Iris pigment epithelial cell (primary cell): Measurements from ENCODE around the gene KREMEN1.

Experiments
- DNase-seq: peaks from one replicate; pipeline ENCODE4 v3.0.0-alpha.2; 2011; ENCODE audit warnings: low read depth

Gene KREMEN1

DNA sequence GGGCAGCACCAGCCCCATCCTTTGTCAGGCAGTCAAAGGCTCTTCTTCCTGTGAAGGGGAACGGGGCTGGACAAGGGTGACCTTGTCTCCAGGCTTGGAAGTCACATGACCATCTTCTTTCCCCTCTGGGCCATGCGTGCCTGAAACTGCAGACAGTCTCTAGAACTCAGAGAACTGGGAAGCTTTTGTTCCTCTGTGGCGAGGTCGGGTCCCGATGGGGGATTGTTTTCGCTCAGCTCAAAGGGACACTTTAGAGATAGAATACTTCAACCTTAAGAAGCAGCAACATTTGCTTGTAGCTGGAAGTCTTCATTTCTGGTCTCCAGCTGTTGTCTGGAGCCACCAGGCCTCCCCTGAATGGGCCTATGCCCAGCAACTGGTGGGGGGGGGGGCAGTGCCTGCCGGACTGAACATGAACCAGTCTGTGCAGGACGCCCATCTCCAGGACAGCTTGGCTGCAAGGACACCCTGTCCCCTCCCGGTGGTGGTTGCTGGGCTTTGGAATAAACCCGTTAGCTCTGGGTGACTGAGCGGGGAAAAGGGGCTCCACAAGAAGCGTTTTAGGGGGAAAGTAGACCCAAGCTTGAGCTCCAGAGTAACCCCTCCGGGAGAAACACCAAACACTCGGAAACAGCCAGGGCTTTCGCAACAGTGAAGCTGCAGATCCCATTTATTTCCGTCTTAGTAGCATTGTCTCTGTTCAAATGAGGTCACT is 77.2 kb downstream of the KREMEN1 start:
- DNase-seq: no peak

DNA sequence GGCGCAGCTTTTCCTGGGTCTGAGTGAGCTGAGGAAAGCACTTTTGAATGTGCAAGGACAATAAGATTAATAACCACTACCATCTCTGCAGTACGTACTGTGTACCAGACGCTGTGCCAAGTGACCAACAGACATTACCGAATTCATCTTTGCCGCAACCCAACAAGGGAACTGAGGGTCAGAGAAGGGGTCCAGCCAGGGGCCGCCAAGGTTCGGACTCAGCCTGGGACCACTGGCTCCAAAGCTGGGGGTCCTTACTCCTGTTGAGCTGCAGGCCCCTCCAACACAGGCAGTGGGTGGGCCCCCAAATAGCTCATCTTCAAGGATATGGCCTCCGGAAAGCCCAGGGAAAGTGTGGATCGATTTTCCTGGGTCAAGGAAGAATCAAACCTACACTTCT is 77.9 kb downstream of the KREMEN1 start:
- no peak for DNase-seq

- no peak for DNase-seq
Observed at GRCh38 chr22:29151316-29151715, 78.5 kb downstream of the KREMEN1 start.

GRCh38 chr22:29152045-29152953 is 79.5 kb downstream of the KREMEN1 start:
- DNase-seq: no peak

DNA sequence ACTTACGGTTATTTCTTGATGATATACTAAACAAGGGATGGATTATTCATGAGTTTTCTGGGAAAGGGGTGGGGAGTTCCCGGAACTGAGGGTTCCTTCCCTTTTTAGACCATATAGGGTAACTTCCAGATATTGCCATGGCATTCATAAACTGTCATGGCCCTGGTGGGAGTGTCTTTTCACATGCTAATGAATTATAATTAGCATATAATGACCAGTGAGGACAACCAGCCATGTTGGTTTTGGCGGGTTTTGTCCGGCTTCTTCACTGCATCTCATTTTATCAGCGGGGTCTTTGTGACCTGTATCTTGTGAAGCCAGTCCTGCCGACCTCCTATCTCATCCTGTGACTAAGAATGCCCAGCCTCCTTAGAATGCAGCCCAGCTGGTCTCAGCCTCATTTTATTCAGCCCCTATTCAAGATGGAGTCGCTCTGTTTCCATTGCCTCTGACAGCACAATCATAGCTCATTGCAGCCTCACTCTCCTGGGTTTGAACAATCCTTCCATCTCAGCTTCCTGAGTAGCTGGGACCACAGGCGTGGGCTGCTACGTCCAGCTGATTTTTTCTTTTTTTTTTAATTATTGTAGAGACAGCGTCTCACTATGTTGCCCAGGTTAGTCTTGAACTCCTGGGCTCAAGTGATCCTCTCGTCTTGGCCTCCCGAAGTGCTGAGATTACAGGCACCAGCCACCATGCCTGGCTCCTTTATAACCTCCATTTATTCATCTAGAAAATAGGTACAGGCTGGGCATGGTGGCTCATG is 80.3 kb downstream of the KREMEN1 start:
- no peak for DNase-seq

GRCh38 chr22:29154364-29155048 is 81.7 kb downstream of the KREMEN1 start:
- peak; percentile 61 for DNase-seq

DNA sequence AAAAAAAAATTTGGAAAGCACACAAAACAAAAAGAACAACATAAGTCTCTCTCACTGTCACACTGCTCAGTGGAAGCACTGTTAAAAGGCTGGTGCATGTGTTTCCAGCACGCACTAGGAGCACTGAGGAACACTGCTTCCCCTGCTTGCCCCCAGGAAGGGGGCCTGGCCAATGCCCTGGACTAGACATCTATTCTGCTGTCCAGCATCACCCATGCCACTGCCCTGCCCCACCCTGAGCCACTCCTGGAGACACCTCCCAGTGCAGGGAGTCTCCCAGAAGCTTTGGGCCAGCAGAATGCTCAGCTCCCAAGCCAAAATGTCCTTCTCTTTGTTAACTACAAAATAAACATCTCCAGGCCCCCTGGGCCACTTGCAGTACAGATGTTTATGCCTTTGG is 83.1 kb downstream of the KREMEN1 start:
- DNase-seq: no peak

DNA sequence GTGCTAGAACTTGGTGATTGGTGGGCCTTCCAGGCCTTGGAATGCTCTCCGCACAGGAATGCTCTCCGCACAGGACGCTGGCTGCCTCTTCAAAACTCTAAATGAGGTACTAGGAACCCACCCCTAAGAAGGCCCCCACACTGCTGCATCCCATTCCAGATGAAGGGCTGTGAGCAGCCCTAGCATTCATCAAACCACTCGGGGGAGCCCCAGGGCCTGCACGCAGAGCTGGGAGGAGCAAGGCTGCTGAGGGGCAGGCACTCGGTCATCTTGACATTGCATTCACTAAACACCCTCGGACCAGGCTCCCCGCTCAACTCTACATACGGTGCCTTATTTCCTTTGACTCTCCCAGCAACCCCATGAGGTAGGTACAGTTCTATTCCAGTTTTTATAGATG is 83.7 kb downstream of the KREMEN1 start:
- DNase-seq: peak; percentile 26

DNA sequence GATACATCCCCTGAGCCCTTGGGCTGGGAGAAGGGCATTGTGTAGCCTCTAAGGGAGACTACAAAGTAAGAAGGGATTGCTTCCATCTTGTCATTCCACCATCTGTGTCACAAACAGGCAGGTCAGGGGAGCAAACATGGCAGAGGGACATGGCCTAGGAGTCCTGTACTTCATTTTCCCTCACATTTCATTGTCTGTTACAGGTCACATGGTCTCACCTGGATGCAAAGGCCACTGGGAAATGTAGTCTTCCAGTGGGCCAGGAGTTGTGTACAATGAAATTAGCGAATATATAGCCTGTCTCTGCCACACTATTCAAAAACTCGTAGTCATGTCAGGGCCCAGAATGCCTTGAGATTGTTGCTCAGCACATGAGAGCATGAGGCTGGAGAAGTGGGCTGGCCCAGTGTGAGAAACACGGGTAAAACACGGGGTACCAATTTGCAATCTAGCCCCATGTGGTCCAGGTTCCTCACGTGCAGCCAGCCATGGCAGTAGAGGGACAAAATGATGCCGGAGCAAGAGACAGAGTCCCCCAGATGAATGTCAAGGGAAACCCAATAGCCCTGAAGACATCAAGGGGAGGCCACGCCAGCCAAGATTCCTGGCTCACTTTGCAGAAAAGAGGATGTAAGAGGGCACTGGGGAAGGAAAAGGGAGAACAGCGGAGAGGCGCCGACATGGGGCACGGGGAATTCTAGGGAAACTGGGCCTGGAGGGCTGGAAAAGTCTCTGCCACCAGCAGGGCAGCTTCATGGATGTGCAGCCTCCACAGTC is 85.1 kb downstream of the KREMEN1 start:
- DNase-seq: no peak

- no peak for DNase-seq
Observed at GRCh38 chr22:29158546-29158945, 85.7 kb downstream of the KREMEN1 start.

DNA sequence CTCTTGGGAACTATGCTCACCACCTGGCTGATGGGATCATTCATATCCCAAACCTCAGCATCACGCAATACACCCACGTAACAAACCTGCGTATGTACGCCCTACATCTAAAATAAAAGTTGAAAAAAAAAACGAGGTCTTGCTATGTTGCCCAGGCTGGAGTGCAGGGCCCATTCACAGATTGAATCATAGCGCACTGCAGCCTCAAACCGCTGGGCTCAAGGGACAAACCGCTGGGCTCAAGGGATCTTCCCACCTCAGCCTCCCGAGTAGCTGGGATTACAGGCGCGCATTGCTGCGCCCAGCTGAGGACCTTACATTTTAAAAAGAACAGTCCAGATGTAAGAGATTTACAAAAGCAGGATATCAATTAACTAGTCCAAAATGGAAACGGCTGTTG is 91.0 kb downstream of the KREMEN1 start:
- DNase-seq: no peak

DNA sequence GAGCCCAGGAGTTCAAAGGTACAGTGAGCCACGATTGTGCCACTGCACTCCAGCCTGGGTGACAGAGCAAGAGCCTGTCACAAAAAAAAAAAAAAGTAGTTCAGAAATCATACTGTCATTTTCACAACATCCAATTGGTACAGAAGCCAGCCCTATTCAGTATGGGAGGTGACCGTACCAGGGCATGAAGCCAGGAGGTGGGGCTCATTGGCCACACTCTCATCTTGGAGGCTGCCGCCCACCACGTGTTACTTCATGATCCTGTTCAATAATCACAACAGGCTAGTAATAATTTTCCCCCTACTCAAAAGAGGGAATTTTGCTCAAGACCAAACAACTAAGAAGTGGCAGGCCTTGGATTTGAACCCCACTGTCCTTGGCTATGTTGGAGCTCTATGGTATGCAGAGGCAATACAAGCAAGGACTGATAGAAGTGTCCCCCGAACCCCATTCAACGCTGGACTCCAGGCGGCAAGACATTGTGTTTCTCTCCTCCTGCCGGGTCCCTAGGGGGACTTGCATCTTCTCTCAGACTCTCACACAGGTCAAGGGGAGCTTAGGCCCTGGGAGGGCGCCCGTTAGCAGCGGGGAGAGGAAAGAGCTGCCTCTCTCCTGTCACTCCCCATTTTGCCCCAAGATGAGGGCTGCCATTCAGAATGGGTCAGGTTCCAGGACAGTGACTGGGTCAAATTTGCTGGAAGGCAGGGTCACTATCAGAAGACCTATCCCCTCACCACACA is 92.7 kb downstream of the KREMEN1 start:
- DNase-seq: no peak

DNA sequence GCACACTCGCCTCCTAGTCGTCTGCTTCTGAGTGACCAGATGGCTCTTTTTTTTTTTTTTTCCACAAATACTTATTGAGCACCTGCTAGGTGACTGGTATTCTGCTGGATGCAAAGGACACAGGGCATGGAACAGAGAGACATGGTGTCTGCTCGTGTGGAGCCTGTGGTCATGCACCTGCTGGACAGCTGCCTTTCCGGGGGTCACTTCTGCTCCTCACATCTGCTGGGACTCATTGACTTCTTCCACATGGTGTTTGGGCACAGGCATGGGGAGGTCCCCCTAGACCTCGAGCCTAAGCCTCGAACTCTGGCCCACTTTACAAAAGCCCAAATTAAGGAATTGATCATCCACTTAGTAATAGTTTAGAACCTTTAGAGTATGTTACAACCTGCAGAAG is 93.3 kb downstream of the KREMEN1 start:
- DNase-seq: no peak

DNA sequence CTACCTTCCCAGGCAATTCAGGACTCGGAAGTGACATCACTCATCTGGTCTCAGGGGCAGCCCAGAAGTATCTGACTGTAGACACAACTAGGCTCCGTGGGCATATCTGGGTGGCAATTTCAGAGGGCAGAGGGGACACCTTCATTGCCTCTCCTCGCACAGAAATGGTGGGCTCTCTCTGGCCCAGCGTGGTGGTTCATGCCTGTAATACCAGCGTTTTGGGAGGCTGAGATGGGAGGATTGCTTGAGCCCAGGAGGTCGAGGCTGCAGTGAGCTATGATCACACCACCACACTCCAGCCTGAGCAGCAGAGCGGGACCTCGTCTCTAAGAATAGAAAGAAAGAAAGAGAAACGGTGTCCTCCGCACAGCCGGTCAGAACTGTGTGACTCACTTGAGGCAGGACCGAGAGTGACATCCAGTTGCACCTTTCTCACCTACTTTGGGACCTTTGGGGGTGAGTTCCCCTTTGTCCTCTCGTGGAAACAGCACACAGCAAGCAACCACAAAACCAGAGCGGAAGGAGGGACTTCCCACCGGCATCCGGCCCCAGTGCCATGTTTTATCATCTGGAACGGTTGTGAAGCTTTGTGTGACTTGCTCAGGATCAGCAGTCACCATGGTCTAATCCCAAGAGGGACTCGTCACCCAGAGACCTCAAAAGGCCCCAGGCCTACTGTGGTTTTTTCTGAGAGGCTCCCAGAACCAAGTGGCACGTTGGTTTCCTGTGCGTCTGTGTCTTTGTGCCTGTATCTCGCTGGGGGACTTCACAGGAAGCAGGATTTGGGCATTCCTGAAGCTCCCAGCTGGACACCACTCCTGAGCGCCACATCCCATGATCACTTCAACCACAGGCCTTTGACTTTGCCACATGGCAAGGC is 94.4 kb downstream of the KREMEN1 start:
- DNase-seq: no peak

DNA sequence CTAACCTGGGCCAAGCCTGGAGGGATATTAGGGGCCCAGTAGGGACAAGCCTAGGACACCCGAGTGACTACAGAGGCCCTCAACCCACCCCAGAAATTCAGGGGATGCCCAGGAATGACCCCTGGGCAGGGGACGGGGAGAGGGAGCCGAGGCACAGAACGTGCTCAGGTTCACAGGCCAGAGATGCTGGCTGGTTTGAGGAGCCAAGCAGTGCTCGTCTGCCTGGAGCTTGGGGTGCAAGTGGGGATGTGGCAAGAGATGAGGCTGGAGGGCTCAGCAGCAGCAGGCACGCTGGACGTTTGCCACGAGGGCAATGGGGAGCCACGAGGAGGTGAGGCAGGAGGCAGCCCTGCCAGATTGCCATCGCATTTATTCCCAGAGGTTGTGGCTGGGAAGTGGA is 98.9 kb downstream of the KREMEN1 start:
- DNase-seq: no peak

- DNase-seq: no peak
Observed at GRCh38 chr22:29172216-29172615, 99.4 kb downstream of the KREMEN1 start.

GRCh38 chr22:29175312-29175835 is 102.5 kb downstream of the KREMEN1 start:
- no peak for DNase-seq

- no peak for DNase-seq
Observed at GRCh38 chr22:29183971-29184848, 111.4 kb downstream of the KREMEN1 start.
